RCC 7860 (cell line): ENCODE results near the gene HBA1.
"Not testable (repeated sequence)": the region's sequence is repeated elsewhere in the genome, so short reads cannot be mapped to it uniquely, and the experiment has no call there.

Experiments used
- DNase-seq: peaks from one replicate; pipeline ENCODE4 v3.0.0-alpha.2; 2015; ENCODE audit warnings: low spot score
- FAIRE-seq: peaks from 2 replicates; lab custom pipeline; 2012; peaks lifted over from hg19 to GRCh38; lab: Jason Lieb, UNC

HBA1 gene

GRCh38 chr16:176477-177382 lies at the start of gene HBA1:
Gene HBA1, plus strand, starts transcription at chr16:176680. Its CDS starts 37 bp downstream, at chr16:176717.
- not testable (repeated sequence) for DNase-seq, FAIRE-seq

DNA sequence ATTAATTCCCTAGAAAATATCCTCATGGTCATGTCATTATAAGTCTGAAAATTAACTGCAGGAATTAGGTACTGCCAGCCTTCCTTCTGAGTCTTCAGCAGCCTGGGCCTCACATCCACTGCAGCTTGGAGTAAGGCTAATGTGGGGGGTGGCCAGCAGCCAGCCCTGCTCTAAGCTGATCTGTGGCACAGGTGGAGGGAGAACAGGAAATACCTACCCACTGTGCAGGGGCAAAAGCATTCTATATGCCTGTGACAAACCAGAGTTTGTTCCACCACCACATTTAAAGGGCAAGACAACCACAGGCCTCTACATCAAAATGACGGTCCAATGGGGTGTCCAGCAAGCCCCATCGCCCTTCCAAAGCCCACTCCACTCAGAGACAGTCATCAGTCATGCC lies 47.4 kb upstream of the HBA1 start:
- no peak for FAIRE-seq
- DNase-seq, result no peak

DNA sequence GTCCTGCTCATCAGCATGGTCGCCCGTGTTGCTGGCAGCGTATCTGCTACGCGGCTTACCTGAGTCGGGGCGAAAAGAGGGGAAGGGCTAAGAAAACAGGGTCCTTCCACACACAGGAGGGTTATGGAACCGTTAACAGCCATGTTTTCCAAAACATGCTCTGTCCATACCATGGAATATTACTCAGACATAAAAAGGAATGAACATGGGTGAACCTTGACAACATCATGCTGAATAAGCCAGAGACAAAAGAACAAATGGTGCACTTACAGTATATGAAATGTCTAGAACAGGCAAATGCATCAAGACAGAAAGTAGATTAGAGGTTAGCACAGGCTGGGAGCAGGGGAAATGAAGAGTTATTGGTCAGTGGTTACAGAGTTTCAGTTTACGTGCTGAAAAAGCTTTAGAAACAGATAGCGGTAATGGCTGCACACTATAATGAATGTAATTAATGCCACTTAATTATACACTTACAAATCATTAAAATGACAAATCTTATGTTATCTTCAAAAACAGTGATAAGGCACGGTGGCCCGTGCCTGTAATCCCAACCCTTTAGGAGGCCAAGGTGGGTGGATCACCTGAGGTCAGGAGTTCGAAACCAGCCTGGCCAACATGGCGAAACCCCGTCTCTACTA lies 45.8 kb upstream of the HBA1 start:
- FAIRE-seq (no peak), DNase-seq (no peak)

DNA sequence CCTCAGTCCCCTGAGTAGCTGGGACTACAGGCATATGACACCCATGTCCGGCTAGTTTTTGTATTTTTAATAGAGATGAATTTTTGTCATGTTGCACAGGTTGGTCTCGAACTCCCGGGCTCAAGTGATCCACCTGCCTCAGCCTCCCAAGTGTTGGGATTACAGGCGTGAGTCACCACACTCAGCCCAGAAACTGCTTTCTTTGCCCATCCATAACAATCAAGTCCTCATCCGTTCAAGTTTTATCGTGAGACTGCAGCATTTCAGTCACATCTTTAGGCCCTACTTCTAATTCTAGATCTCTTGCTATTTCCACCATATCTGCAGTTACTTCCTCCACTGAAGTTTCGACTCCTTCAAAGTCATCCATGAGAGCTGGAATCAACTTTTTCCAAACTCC lies 44.4 kb upstream of the HBA1 start:
- no peak for DNase-seq
- no peak for FAIRE-seq

GRCh38 chr16:133716-134115 lies 42.8 kb upstream of the HBA1 start:
- FAIRE-seq (no peak), DNase-seq (no peak)

- no peak for FAIRE-seq
- DNase-seq, result no peak
These were observed 38.4 kb upstream of the HBA1 start for GRCh38 chr16:138049-138417.

GRCh38 chr16:140175-140857 lies 36.2 kb upstream of the HBA1 start:
- no peak for FAIRE-seq

DNA sequence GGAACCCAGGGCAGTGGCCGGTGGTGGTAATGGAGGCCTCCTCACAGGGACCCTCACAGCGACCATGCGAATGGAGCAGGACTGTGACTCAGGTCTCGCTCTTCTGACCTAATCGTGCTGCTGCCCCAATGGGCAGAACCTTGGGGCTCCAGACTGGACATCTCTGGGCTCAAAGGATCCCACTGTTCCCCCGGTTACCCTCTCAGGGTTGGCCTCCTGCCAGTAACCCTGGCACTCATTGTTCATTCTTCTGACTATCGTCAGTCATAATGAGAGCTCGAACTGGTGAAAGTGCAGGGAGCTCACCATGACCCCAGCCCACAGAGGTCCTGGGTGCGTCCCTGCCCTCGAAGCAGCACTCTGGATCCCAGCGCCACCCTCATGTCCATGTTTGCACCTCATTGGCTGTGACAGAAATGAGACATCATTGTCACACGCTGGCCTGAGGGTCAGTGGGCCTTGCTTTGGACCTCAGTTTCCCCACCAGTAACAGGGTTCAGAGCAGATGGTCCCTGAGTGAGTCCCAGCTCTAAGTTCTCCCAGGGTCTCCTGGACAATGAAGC lies 34.0 kb upstream of the HBA1 start:
- FAIRE-seq, result no peak
- no peak for DNase-seq

More at GRCh38 chr16:140175-140857, 36.2 kb upstream of the HBA1 start:
- DNase-seq, result no peak

DNA sequence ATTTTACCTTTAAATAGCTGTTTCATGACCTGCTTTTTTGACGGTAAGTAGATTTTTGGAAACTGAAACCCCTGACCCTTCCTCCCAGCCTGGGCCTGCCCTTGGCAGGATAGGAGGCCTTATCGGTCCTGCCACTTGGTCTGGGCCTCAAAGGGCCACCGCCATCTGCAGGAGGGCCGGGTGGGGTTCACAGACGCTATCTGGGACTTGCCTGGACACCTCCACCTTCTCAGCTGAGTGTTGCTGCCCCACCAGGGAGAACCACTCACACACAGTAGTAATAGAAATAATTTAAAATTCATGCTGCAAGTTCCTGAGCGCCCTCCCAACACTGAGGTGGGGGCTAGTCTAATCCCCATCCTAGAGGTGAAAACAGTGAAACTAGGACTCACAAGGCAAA lies 33.4 kb upstream of the HBA1 start:
- FAIRE-seq, result no peak
- no peak for DNase-seq

DNA sequence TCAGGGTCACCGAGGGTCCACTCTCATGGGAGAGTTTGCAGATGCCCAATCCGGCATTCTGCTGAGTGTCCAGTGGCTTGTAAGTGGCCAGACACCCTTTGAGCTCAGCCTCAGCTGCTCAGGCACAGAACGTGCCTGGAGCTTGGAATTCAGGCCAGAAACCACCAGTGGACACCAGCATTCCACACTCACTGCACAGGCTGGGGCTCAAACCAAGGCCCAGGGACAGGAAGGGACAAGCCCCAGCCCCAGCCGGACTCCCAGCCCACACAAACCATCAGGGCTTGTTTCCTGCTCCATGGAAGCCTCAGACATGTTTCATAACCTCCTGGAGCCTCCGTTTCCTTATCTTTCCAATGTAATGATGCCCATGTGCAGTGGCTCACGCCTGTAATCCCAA lies 33.0 kb upstream of the HBA1 start:
- DNase-seq (no peak), FAIRE-seq (no peak)

DNA sequence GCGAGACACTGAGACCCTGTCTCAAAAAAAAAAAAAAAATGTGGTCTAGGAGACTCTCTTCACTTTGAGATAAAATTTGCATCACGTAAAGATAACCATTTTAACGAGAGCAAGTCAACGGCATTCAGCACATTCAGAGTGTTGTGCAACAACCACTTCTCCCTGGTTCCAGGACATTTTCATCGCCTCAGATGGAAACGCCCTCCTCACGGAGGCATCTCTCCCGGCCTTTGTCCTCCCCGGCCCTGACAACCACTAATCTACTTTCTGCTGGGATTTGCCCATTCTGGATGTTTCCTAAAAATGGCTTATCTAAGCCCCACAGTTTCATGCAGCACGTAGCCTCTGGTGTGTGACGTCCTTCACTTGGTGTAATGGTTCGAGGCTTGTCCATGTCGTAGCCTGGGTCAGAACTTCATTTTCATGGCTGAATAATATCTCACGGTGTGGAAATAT lies 31.7 kb upstream of the HBA1 start:
- DNase-seq, result no peak
- FAIRE-seq, result no peak

DNA sequence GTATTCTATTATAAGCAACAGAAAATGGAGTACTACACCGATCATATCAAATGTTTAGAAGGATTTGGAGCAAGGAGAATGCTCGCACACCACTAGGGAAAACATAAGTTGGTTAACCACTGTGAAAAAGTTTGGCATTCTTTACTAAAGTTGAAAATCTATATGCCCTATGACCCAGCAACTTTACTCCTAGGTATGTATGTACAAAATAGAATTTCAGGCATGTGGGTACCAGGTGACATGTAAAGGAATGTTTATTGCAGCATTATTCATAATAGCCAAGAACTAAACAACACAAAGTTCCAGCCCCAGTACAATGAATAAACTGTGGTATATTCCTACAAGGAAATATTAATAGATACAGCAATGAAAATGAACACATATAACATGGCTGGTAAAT lies 29.8 kb upstream of the HBA1 start:
- no peak for DNase-seq
- FAIRE-seq, result no peak

GRCh38 chr16:149024-149660 lies 27.3 kb upstream of the HBA1 start:
- FAIRE-seq (no peak), DNase-seq (no peak)

DNA sequence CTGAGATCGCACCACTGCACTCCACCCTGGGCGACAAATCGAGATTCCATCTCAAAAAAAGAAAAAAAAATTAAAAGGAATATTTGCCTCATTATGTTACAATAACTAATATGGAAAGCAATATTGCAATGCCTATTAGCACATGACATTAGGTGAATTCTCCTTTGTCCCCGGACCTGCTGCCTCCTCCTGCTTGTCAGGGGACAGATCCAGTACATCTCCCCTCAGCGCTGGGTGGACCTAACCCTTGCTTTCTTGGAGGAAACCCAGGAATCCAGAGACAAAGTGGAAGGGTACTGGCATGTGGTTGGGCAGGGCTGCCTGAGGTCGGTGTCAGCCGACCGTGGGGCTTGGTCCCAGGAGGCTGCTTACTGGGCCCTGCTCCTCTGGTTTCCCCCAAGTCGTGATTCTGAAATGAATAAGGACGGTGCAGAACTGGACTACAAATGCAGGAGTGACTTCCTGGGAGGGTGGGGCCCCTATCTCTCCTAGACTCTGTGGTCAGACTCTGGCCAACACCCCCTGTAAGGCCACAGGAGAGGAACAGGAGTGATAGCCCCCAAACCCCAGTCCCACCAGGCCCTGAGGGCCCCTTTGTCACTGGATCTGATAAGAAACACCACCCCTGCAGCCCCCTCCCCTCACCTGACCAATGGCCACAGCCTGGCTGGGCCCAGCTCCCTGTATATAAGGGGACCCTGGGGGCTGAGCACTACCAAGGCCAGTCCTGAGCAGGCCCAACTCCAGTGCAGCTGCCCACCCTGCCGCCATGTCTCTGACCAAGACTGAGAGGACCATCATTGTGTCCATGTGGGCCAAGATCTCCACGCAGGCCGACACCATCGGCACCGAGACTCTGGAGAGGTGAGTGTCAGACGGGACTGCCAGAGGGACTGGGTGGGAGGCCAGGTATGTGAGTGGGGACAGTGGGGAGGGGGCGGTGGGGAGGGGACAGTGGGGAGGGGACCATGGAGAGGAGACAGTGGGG lies 24.0 kb upstream of the HBA1 start, which contains the start of gene HBZ:
Gene HBZ (plus strand): TSS at position 504 of the 988 bp plus-strand sequence. CDS start 266 bp downstream, at position 770.
- FAIRE-seq (no peak), DNase-seq (no peak)

- not testable (repeated sequence) for DNase-seq, FAIRE-seq
These were observed 23.4 kb upstream of the HBA1 start for GRCh38 chr16:153129-153521.

- FAIRE-seq, DNase-seq: not testable (repeated sequence)
These were observed 22.8 kb upstream of the HBA1 start for GRCh38 chr16:153550-154216.

DNA sequence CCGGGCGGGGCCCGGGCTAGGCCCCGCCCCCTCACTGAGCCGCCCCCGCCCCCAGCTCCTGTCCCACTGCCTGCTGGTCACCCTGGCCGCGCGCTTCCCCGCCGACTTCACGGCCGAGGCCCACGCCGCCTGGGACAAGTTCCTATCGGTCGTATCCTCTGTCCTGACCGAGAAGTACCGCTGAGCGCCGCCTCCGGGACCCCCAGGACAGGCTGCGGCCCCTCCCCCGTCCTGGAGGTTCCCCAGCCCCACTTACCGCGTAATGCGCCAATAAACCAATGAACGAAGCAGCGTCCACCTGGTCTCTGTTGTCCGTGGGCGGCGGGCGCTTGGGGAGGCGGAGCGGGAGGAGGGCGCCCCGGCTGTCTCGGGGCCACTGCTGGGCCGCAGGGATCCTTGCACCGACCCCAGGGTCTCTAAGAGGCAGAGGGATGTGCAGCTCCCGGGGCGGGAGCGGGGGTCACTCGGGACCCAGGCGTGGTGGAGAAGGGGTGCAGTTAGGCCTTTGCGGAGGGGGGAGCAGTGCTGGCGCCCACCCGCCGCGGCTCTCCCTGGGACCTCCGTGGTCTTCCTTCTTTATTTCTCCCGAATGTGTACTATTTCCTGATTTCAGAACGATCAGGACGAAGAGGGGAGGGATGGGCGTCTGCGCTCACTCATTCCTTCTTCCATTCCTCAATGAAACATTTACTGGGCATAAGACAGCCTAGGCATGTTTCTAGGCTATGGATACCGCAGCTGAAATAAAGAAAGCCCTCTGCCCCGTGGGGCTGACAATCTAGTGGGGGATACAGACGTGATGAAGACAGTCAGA lies 22.1 kb upstream of the HBA1 start:
- FAIRE-seq, result no peak
- no peak for DNase-seq

DNA sequence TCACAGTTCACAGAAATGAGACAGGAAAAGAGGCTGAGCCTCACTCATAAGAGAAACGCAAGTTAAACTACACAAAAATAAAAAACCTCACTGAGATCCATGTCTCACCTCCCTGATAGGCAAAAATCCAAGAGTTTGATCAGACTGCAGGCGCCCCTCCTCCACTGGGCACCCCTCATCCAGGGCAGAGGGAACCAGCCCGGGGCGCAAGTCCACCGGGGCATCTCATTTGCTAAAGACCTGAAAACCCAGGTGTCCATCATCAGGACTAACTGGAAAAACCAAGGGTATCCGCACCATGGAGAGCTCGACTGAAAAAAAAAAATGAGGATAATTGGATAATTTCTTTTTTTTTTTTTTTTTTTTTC lies 21.5 kb upstream of the HBA1 start:
- no peak for DNase-seq
- no peak for FAIRE-seq
